Measurements from ENCODE around the gene EXOC3.

Gene EXOC3

DNA sequence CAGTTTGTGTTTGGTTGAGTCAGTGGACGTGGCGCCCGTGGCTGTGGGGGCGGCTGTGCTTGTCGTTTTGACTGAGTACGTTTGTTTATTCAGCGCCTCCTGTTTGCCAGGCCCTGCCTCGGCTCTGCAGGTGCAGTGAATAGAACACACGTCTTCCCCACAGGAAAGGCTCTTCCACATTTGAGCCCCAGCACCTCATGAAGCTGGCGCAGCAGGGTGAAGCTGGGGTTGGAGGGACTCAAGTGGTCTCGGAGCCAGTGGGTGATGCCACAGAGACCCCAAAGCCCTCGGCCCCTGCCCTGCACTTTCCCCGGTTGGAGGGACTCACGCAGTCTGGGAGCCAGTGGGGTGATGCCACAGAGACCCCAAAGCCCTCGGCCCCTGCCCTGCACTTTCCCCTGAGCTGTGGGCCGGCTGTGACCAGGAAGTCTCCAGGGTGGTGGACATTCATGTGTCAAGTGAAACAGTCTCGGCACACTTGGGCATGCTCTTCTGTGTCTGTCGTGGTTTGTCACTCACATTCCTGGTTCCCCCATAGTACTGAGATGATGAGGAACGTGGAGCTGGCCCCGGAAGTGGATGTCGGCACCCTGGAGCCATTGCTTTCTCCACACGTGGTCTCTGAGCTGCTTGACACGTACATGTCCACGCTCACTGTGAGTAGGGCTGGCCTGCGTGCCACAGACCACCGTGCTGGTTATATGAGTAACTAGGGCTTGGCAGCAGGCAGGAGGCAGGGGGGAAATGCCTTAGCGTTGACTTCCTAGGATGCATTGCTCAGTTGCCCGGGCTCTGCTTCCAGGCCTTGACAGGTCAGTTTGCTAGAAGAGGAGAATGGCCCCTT, 13.6 kb downstream of the EXOC3 start:
- TF ChIP-seq, protein P1, sequence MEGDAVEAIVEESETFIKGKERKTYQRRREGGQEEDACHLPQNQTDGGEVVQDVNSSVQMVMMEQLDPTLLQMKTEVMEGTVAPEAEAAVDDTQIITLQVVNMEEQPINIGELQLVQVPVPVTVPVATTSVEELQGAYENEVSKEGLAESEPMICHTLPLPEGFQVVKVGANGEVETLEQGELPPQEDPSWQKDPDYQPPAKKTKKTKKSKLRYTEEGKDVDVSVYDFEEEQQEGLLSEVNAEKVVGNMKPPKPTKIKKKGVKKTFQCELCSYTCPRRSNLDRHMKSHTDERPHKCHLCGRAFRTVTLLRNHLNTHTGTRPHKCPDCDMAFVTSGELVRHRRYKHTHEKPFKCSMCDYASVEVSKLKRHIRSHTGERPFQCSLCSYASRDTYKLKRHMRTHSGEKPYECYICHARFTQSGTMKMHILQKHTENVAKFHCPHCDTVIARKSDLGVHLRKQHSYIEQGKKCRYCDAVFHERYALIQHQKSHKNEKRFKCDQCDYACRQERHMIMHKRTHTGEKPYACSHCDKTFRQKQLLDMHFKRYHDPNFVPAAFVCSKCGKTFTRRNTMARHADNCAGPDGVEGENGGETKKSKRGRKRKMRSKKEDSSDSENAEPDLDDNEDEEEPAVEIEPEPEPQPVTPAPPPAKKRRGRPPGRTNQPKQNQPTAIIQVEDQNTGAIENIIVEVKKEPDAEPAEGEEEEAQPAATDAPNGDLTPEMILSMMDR (IDR thresholded peaks at IDR 0.05; ENCODE audit: insufficient read depth, low read length, missing control alignments) = no peak
- ChIA-PET POLR2A (no interaction called here), CTCF (interaction anchor here (0.9 to 4.4 kb wide), 4 partner anchors 7 to 138 kb away, joined by 3 to 37 read pairs (median 3); no protein-coding TSS in a partner anchor)
- no peak overlapping the region for H3K4me3 ChIP-seq (ENCODE audit: low read depth, low read length)
- no peak for DNase-seq (ENCODE audit: low read depth, low spot score)

DNA sequence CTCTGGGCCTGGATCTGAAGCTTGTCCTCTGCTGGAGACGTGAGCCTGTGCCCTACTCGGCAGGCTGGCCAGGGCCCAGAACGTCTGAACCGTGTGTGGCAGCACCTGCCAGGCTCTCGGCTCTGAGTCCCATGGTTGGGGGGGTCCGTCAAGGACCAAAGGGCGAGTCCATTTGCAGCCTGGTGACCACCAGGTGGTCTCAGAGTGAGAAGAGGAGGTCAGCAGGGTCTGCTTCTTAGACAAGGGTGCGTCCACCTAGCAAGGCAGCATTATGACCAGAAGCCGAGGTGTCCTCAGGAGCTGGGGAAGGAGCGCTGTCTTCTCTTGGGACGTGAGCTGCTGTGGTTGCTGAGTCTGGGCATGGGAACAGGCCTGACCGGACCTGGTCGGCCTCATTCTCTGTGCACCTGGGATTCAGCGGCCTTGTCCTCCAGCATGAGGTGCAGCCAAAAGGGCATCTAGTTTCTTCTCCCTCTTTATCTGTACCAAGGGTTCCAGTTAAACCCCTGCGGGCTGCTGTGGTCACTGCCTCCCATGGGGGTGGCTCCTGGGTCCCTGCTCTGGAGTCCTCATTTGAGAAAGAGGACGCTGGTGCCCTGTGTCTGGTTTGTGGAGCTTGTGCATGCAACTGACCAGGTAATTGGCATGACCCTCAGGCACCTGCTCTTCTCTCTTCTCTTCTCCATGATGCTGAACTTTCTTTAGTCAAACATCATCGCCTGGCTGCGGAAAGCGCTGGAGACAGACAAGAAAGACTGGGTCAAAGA, 14.4 kb downstream of the EXOC3 start:
- H3K4me3 ChIP-seq (ENCODE audit: low read depth, low read length) = no peak overlapping the region
- CTCF ChIA-PET = interaction anchor here (0.9 to 4.4 kb wide), 4 partner anchors 8 to 139 kb away, joined by 3 to 37 read pairs (median 3); no protein-coding TSS in a partner anchor
- POLR2A ChIA-PET = no interaction called here
- DNase-seq (ENCODE audit: low read depth, low spot score) = no peak
- TF ChIP-seq, protein P1 (IDR thresholded peaks at IDR 0.05; ENCODE audit: insufficient read depth, low read length, missing control alignments) = no peak

- POLR2A ChIA-PET = no interaction called here
- CTCF ChIA-PET = interaction anchor here (4.4 kb wide), 1 partner anchor 13 kb away, joined by 37 read pairs; no protein-coding TSS in a partner anchor
- DNase-seq (ENCODE audit: low read depth, low spot score) = no peak
- TF ChIP-seq, protein P1 (IDR thresholded peaks at IDR 0.05; ENCODE audit: insufficient read depth, low read length, missing control alignments) = no peak
- no peak overlapping the region for H3K4me3 ChIP-seq (ENCODE audit: low read depth, low read length)
These were observed 15.8 kb downstream of the EXOC3 start for GRCh38 chr5:458547-459353.

DNA sequence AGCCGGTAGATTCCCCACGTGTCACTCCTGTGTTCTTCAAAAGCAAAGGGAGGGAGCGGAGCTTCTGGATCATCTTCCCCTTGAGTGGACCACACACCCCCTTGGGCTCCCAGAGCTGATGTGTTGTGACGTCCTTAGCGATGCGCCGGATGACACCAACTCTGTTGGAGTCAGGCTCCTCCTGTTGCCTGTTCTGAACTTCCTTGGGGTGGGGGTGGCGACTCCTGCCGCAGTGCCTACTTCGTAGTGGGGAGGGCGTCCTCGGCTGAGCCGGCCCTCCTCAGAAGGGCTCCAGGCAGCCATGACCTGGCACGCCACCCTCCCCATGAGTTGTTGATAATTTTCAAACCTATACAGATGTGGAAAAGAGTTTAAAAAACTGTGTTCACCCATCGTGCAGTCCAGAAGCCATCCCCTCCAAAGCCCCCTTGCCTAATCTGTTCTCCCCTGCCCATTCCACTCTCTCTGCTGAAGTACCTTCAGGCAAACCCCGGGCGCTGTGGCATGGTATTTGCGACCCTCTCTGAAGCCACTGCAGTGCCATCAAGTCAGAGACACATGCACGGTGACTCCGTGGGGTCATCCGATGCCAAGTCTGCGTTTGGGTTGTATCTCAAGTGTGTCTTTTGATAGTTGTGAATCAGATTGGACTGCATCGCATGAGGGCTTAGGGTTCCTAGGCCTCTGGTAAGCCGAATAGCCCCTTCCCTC, 16.7 kb downstream of the EXOC3 start:
- DNase-seq (ENCODE audit: low read depth, low spot score) = no peak
- POLR2A ChIA-PET = no interaction called here
- TF ChIP-seq, protein P1 (IDR thresholded peaks at IDR 0.05; ENCODE audit: insufficient read depth, low read length, missing control alignments) = no peak
- H3K4me3 ChIP-seq (ENCODE audit: low read depth, low read length) = no peak overlapping the region
- CTCF ChIA-PET = interaction anchor here (2.2 to 4.4 kb wide), 2 partner anchors 14 kb away, joined by 7 to 37 read pairs; no protein-coding TSS in a partner anchor

DNA sequence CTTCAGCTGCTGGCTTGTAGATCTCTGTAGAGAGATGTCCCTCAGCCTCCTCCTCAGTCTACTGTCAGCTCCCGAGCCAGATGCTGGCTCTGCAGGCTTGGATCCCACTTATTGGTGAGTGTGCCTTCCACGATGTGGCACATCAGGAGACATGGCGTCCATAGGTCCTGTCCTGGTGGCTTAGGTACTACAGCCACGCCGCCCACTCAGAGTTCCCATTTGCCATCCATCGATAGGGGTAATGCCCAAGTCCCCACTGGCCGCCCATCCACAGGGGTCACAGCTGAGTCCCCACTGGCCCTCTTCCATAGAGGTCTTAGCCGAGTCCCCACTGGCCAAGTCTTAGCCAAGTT, 17.3 kb downstream of the EXOC3 start:
- CTCF ChIA-PET = interaction anchor here (2.2 kb wide), 1 partner anchor 14 kb away, joined by 7 read pairs; no protein-coding TSS in a partner anchor
- no peak overlapping the region for H3K4me3 ChIP-seq (ENCODE audit: low read depth, low read length)
- POLR2A ChIA-PET = no interaction called here
- TF ChIP-seq, protein P1 (IDR thresholded peaks at IDR 0.05; ENCODE audit: insufficient read depth, low read length, missing control alignments) = no peak
- no peak for DNase-seq (ENCODE audit: low read depth, low spot score)

All from AG04449 (cell line).